H1 (cell line): Measurements from ENCODE around the gene SOX2. TPM values are rescaled to one million over a fixed set of nuclear protein-coding genes. Genes with fewer than 3 reads are reported as not detected.

Experiments used
- BACH1 ChIP-seq: IDR thresholded peaks from 2 replicates; pipeline ENCODE4 v1.6.1; 2012; ENCODE audit warnings: low read length, improper control_type of control experiment
- GTF2F1 ChIP-seq: IDR thresholded peaks from 2 replicates; pipeline ENCODE4 v1.6.1; 2012; ENCODE audit warnings: low read depth, low read length, improper control_type of control experiment, borderline replicate concordance
- HDAC2 ChIP-seq, 2 experiments: fragments of 300-600 bp in 1 of 2; sonication (generic) in 1 of 2; IDR thresholded peaks; 2 replicates each; pipeline ENCODE4 v1.6.1; 2011 to 2012; ENCODE audit warnings: low read depth in 2 of 2, low read length in 2 of 2, mild to moderate bottlenecking in 2 of 2, moderate library complexity in 2 of 2, borderline replicate concordance in 1 of 2, inconsistent platforms in 1 of 2
- NANOG ChIP-seq: IDR thresholded peaks from 2 replicates; pipeline ENCODE4 v1.6.1; 2011; ENCODE audit warnings: low read length, low read depth, mild to moderate bottlenecking, inconsistent platforms; ENCODE audit not compliant: insufficient read depth, poor library complexity, severe bottlenecking
- RAD21 ChIP-seq, 2 experiments: IDR thresholded peaks in 1 of 2; conservative IDR thresholded peaks in 1 of 2; 2 replicates each; pipeline ENCODE4 v1.6.1; 2011; ENCODE audit warnings: low read depth in 2 of 2, low read length in 2 of 2, improper control_type of control experiment in 1 of 2, inconsistent platforms in 1 of 2, mild to moderate bottlenecking in 1 of 2, moderate library complexity in 1 of 2
- SAP30 ChIP-seq: fragments of 300-600 bp; sonication (generic); IDR thresholded peaks from 2 replicates; pipeline ENCODE4 v1.7.1; 2012; ENCODE audit warnings: low read length, moderate library complexity, mild to moderate bottlenecking, inconsistent platforms; ENCODE audit not compliant: insufficient read depth, insufficient replicate concordance
- SIRT6 ChIP-seq: IDR thresholded peaks from one replicate; pipeline ENCODE4 v1.7.1; 2012; ENCODE audit warnings: low read length, inconsistent platforms
- YY1 ChIP-seq: IDR thresholded peaks from 2 replicates; pipeline ENCODE4 v1.6.1; 2011; ENCODE audit warnings: low read depth, mild to moderate bottlenecking, low read length
- polyA plus RNA-seq, 7 experiments: library from polyadenylated mRNA; depleted of rRNA in 3 of 7; stranded (reverse) in 5 of 7; unstranded in 2 of 7; fragments of >200 nt in 5 of 7; fragments of 200-250 nt in 2 of 7; gene quantifications; 1 replicate in 5 of 7; 2 replicates in 1 of 7; 4 replicates in 1 of 7; pipeline versions ENCODE4 v1.2.1 to v1.2.3, GENCODE V29; 2011 to 2013; ENCODE audit warnings: missing spikeins in 2 of 7, mixed read lengths in 2 of 7
- total RNA-seq: library from RNA; stranded (reverse); fragmentation: NEBNext Ultra II Directional; extraction: Animal tissue kit (Norgen Biotek cat#: 25700); gene quantifications from 2 replicates; pipeline ENCODE4 v1.2.1, GENCODE V29; 2021
- TF ChIP-seq, protein P1 (sequence below): fragments of 300-600 bp; sonication (generic); IDR thresholded peaks from 2 replicates; pipeline ENCODE4 v1.7.1; 2012; ENCODE audit warnings: low read length, moderate library complexity, mild to moderate bottlenecking, inconsistent platforms; ENCODE audit not compliant: insufficient replicate concordance

The SOX2 gene
- total and polyA plus RNA-seq, 2 of the 8 experiments (the other 6 are each of a cell fraction or from before 2014, with no cell fraction given) = 149 to 247 TPM

DNA sequence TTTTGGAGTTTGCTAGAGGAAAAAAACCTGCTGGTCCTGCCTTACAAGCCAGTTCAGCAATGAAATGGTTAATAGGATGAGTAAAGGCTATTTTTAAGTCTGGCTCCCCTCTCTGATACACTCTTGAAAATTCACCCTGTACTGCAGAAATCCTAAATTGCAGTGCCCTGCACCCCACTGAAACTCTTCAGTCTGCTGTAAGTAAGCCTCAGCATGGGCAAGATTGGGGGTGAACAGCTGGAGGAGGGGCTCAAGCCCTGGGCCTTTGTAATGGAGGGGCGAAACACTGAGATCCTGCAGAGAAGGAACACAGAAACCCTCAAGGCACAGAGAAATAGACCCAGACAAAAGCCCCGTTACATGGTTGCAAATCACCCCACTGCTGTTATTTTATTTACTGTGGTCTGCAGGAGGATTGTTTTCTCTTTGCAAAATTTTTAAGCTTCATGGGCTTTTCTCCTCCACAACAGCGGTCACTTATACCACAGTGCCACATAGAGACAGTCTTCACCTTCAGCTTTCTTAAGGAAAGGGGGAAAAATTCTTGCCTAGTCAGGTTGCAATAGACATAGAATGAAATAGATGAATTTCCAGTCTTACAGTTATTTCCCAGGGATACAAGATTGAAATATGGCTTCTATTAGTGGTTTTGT lies 45.0 kb downstream of the SOX2 start (continued):
- TF ChIP-seq, protein P1, sequence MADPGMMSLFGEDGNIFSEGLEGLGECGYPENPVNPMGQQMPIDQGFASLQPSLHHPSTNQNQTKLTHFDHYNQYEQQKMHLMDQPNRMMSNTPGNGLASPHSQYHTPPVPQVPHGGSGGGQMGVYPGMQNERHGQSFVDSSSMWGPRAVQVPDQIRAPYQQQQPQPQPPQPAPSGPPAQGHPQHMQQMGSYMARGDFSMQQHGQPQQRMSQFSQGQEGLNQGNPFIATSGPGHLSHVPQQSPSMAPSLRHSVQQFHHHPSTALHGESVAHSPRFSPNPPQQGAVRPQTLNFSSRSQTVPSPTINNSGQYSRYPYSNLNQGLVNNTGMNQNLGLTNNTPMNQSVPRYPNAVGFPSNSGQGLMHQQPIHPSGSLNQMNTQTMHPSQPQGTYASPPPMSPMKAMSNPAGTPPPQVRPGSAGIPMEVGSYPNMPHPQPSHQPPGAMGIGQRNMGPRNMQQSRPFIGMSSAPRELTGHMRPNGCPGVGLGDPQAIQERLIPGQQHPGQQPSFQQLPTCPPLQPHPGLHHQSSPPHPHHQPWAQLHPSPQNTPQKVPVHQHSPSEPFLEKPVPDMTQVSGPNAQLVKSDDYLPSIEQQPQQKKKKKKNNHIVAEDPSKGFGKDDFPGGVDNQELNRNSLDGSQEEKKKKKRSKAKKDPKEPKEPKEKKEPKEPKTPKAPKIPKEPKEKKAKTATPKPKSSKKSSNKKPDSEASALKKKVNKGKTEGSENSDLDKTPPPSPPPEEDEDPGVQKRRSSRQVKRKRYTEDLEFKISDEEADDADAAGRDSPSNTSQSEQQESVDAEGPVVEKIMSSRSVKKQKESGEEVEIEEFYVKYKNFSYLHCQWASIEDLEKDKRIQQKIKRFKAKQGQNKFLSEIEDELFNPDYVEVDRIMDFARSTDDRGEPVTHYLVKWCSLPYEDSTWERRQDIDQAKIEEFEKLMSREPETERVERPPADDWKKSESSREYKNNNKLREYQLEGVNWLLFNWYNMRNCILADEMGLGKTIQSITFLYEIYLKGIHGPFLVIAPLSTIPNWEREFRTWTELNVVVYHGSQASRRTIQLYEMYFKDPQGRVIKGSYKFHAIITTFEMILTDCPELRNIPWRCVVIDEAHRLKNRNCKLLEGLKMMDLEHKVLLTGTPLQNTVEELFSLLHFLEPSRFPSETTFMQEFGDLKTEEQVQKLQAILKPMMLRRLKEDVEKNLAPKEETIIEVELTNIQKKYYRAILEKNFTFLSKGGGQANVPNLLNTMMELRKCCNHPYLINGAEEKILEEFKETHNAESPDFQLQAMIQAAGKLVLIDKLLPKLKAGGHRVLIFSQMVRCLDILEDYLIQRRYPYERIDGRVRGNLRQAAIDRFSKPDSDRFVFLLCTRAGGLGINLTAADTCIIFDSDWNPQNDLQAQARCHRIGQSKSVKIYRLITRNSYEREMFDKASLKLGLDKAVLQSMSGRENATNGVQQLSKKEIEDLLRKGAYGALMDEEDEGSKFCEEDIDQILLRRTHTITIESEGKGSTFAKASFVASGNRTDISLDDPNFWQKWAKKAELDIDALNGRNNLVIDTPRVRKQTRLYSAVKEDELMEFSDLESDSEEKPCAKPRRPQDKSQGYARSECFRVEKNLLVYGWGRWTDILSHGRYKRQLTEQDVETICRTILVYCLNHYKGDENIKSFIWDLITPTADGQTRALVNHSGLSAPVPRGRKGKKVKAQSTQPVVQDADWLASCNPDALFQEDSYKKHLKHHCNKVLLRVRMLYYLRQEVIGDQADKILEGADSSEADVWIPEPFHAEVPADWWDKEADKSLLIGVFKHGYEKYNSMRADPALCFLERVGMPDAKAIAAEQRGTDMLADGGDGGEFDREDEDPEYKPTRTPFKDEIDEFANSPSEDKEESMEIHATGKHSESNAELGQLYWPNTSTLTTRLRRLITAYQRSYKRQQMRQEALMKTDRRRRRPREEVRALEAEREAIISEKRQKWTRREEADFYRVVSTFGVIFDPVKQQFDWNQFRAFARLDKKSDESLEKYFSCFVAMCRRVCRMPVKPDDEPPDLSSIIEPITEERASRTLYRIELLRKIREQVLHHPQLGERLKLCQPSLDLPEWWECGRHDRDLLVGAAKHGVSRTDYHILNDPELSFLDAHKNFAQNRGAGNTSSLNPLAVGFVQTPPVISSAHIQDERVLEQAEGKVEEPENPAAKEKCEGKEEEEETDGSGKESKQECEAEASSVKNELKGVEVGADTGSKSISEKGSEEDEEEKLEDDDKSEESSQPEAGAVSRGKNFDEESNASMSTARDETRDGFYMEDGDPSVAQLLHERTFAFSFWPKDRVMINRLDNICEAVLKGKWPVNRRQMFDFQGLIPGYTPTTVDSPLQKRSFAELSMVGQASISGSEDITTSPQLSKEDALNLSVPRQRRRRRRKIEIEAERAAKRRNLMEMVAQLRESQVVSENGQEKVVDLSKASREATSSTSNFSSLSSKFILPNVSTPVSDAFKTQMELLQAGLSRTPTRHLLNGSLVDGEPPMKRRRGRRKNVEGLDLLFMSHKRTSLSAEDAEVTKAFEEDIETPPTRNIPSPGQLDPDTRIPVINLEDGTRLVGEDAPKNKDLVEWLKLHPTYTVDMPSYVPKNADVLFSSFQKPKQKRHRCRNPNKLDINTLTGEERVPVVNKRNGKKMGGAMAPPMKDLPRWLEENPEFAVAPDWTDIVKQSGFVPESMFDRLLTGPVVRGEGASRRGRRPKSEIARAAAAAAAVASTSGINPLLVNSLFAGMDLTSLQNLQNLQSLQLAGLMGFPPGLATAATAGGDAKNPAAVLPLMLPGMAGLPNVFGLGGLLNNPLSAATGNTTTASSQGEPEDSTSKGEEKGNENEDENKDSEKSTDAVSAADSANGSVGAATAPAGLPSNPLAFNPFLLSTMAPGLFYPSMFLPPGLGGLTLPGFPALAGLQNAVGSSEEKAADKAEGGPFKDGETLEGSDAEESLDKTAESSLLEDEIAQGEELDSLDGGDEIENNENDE = peak; percentile 83
- TF ChIP-seq NANOG (peak; percentile 86), SIRT6 (no peak), YY1 (peak; percentile 80; the same call in 1 of the 2 replicates), SAP30 (no peak), BACH1 (0 out of 2 replicates have a peak, but pooled peaks have one; percentile 14), HDAC2 (IDR thresholded peaks at IDR 0.05; ENCODE audit: borderline replicate concordance in 1 of 2, low read depth in 2 of 2, low read length in 2 of 2) (peak; percentile 98), RAD21 (IDR thresholded peaks at IDR 0.05 in 1 of 2, conservative IDR thresholded peaks at IDR 0.05 in 1 of 2; ENCODE audit: low read depth in 2 of 2, low read length in 2 of 2) (peak; percentile 23 to 28; a peak in 3 of 4 replicates), GTF2F1 (no peak)
